B cell (primary cell): ENCODE results near the gene IFI30. TPM values are rescaled to one million over a fixed set of nuclear protein-coding genes. Genes with fewer than 3 reads are reported as not detected.

Experiments
- ATAC-seq: fragments of 200-7000 bp; cut with Tn5 transposase; one replicate; pipeline ENCODE4 v1.10.0; 2021; ENCODE audit warnings: low read depth, mild to moderate bottlenecking, moderate number of reproducible peaks, moderate library complexity
- CTCF ChIA-PET: fragments of 350-600 bp; sonication (Branson Sonifier 250); formaldehyde crosslinking; loops from one replicate; lab custom pipeline; 2021; ENCODE audit warnings: antibody characterized with exemption, inconsistent platforms; lab: Charles Lee
- POLR2A ChIA-PET: fragments of 350-600 bp; sonication (Branson Sonifier 250); formaldehyde crosslinking; loops from one replicate; lab custom pipeline; 2021; ENCODE audit warnings: antibody characterized with exemption; lab: Charles Lee
- DNase-seq: peaks from one replicate; pipeline ENCODE4 v3.0.0; 2013
- H2AFZ ChIP-seq: 2 replicates; pipeline ENCODE4 v1.6.1; 2012; ENCODE audit warnings: mild to moderate bottlenecking, low read depth, low read length; ENCODE audit not compliant: insufficient read depth, poor library complexity, severe bottlenecking
- H3K27ac ChIP-seq, 2 donors: 1 replicate in 1 of 2; 2 replicates in 1 of 2; pipeline ENCODE4 v1.5.1; 2012 to 2013; ENCODE audit warnings: low read length in 2 of 2, mild to moderate bottlenecking in 2 of 2, moderate library complexity in 1 of 2
- H3K27me3 ChIP-seq, 4 experiments: fragments of 200-600 bp in 1 of 4; sonication (generic) in 1 of 4; replicated peaks in 1 of 4; 1 replicate in 2 of 4; 2 replicates in 2 of 4; pipeline versions ENCODE4 v1.6.1 to v1.7.0; 2013 to 2016; ENCODE audit warnings: low read length in 3 of 4, mild to moderate bottlenecking in 2 of 4, mixed read lengths in 1 of 4, moderate library complexity in 1 of 4; ENCODE audit not compliant: insufficient read depth in 4 of 4, control insufficient read depth in 3 of 4; ENCODE audit errors: control extremely low read depth in 1 of 4
- H3K36me3 ChIP-seq, 2 experiments: replicated peaks in 1 of 2; 1 replicate in 1 of 2; 2 replicates in 1 of 2; pipeline versions ENCODE4 v1.6.1 to v1.7.1; 2013; ENCODE audit warnings: low read length in 1 of 2; ENCODE audit not compliant: insufficient read depth in 2 of 2, control insufficient read depth in 1 of 2; ENCODE audit errors: control extremely low read depth in 1 of 2, extremely low read depth in 1 of 2
- H3K4me1 ChIP-seq, 2 donors: fragments of 200-600 bp in 1 of 2; sonication (generic) in 1 of 2; 1 replicate in 1 of 2; 2 replicates in 1 of 2; pipeline versions ENCODE4 v1.5.1 to v1.6.1; 2013 to 2017; ENCODE audit warnings: low read length in 2 of 2; ENCODE audit not compliant: control insufficient read depth in 2 of 2, insufficient read depth in 2 of 2
- H3K4me2 ChIP-seq: replicated peaks from 2 replicates; pipeline ENCODE3; 2012; ENCODE audit warnings: mild to moderate bottlenecking, low read depth, low read length; ENCODE audit not compliant: poor library complexity, severe bottlenecking
- H3K4me3 ChIP-seq, 5 experiments: fragments of 200-600 bp in 1 of 5; sonication (generic) in 1 of 5; 1 replicate in 3 of 5; 2 replicates in 2 of 5; pipeline versions ENCODE4 v1.5.1 to v1.7.0; 2011 to 2016; ENCODE audit warnings: low read length in 4 of 5, mild to moderate bottlenecking in 4 of 5, low read depth in 2 of 5, control low read depth in 1 of 5, moderate library complexity in 1 of 5; ENCODE audit not compliant: insufficient read depth in 1 of 5; ENCODE audit errors: control extremely low read depth in 1 of 5, extremely low read depth in 1 of 5
- H3K79me2 ChIP-seq: fragments of 200-600 bp; sonication (generic); one replicate; pipeline ENCODE4 v1.6.0; 2016; ENCODE audit warnings: low read length; ENCODE audit not compliant: control insufficient read depth, insufficient read depth
- H3K9ac ChIP-seq: fragments of 200-600 bp; sonication (generic); 2 replicates; pipeline ENCODE4 v1.6.1; 2017; ENCODE audit warnings: mild to moderate bottlenecking, low read length, moderate library complexity
- H3K9me3 ChIP-seq, 3 donors: one replicate each; pipeline versions ENCODE4 v1.6.1 to v1.7.1; 2013; ENCODE audit warnings: low read length in 2 of 3; ENCODE audit not compliant: control insufficient read depth in 2 of 3, insufficient read depth in 1 of 3; ENCODE audit errors: control extremely low read depth in 1 of 3
- H4K20me1 ChIP-seq: 2 replicates; pipeline ENCODE4 v1.6.0; 2012; ENCODE audit warnings: mild to moderate bottlenecking, low read length; ENCODE audit not compliant: insufficient read depth, control insufficient read depth, poor library complexity, severe bottlenecking
- H3K27ac Mint-ChIP-seq: one replicate; pipeline ENCODE4 v1.8.0; 2021; ENCODE audit warnings: mixed read lengths
- H3K27me3 Mint-ChIP-seq: one replicate; pipeline ENCODE4 v1.8.0; 2021; ENCODE audit warnings: mixed read lengths
- H3K4me1 Mint-ChIP-seq: one replicate; pipeline ENCODE4 v1.8.0; 2021; ENCODE audit warnings: mixed read lengths
- H3K4me3 Mint-ChIP-seq: one replicate; pipeline ENCODE4 v1.8.0; 2021; ENCODE audit warnings: mixed read lengths
- H3K9me3 Mint-ChIP-seq: one replicate; pipeline ENCODE4 v1.8.0; 2022; ENCODE audit warnings: mixed read lengths; ENCODE audit not compliant: insufficient read depth
- CTCF ChIP-seq: fragments of 200-600 bp; IDR thresholded peaks from one replicate; pipeline ENCODE4 v1.8.0; 2022; ENCODE audit warnings: antibody characterized with exemption, mild to moderate bottlenecking
- EZH2 ChIP-seq: IDR thresholded peaks from 2 replicates; pipeline ENCODE4 v1.6.1; 2012; ENCODE audit warnings: borderline replicate concordance, low read depth, mild to moderate bottlenecking, moderate library complexity, low read length; ENCODE audit not compliant: insufficient read depth, poor library complexity, severe bottlenecking
- WGBS: methylation state at CpG from one replicate; pipeline ENCODE4 v1.1.5; 2013; ENCODE audit warnings: missing lambda C conversion rate; ENCODE audit not compliant: insufficient coverage; 5-methylcytosine and 5-hydroxymethylcytosine counted together
- intact Hi-C: fragments of 100-400 bp; cut with micrococcal nuclease; formaldehyde crosslinking; loops from one replicate; pipeline ENCODE4 v1.10.0; 2022
- polyA plus RNA-seq: library from polyadenylated mRNA; depleted of rRNA; stranded (reverse); fragments of >200 nt; gene quantifications from 2 replicates; pipeline ENCODE4 v1.2.3, GENCODE V29; 2012
- total RNA-seq, 2 donors: library from RNA; stranded (reverse); fragments of 120-200 nt in 1 of 2; gene quantifications; 1 replicate in 1 of 2; 2 replicates in 1 of 2; pipeline versions ENCODE4 v1.2.3 to v1.2.4, GENCODE V29; 2013 to 2022

Gene IFI30
- total and polyA plus RNA-seq, 2 donors (not counting 1 experiment from before 2014, with no cell fraction given): 171 to 222 TPM

GRCh38 chr19:18149596-18149975 is 24.0 kb upstream of the IFI30 start:
- ChIA-PET CTCF (no interaction called here), POLR2A (interaction anchor here (1.1 kb wide), 1 partner anchor 51 kb away, joined by 4 read pairs; no protein-coding TSS in a partner anchor)
- intact Hi-C loops: no loop called here
- Mint-ChIP-seq H3K4me3 (no peak overlapping the region), H3K27ac (no peak overlapping the region), H3K9me3 (no peaks in the 10 kb centered on the region), H3K4me1 (peaks cover 18% of the 10 kb centered on the region), H3K27me3 (no peaks in the 10 kb centered on the region)
- TF ChIP-seq EZH2 (no peak), CTCF (no peak)
- Histone ChIP-seq H3K9ac (no peak overlapping the region), H3K4me1 (peaks cover 14 to 25% of the 10 kb centered on the region in 2 donors), H3K27me3 (no peaks in the 10 kb centered on the region), H3K79me2 (peaks cover 9% of the 10 kb centered on the region), H3K9me3 (no peaks in the 10 kb centered on the region), H3K36me3 (peaks cover 3 to 41% of the 10 kb centered on the region in 2 experiments), H4K20me1 (peaks cover 28% of the 10 kb centered on the region), H2AFZ (no peak overlapping the region), H3K4me2 (no peak overlapping the region), H3K4me3 (no peak overlapping the region), H3K27ac (no peak overlapping the region)
- ATAC-seq (no peak), DNase-seq (no peak)
- 97% methylated on average over 14 of the region's 16 CpGs for WGBS

- H3K36me3 ChIP-seq: peaks cover 0 to 29% of the 10 kb centered on the region in 2 experiments
- H3K27ac ChIP-seq: no peak overlapping the region
- TF ChIP-seq CTCF (no peak), EZH2 (no peak)
- Mint-ChIP-seq H3K9me3 (no peaks in the 10 kb centered on the region), H3K27me3 (no peaks in the 10 kb centered on the region), H3K4me3 (peak overlapping the region; percentile 89), H3K4me1 (peaks cover 20% of the 10 kb centered on the region), H3K27ac (peak overlapping the region; percentile 95)
- peaks cover 14 to 25% of the 10 kb centered on the region in 2 donors for H3K4me1 ChIP-seq
- peak overlapping the region; percentile 99 for H3K4me2 ChIP-seq
- peaks cover 10% of the 10 kb centered on the region for H3K79me2 ChIP-seq
- ChIA-PET POLR2A (interaction anchor here (0.6 to 2.5 kb wide), 7 partner anchors 13 to 1053 kb away, joined by 3 to 17 read pairs (median 6); partner anchors contain the start of genes JAK3, MAST3 and MPV17L2), CTCF (interaction anchor here (1.0 to 2.4 kb wide), 14 partner anchors 10 to 218 kb away, joined by 3 to 16 read pairs (median 6); partner anchors contain the start of genes ARRDC2, CCDC124 and IFI30)
- no peak overlapping the region for H3K9ac ChIP-seq
- 97% methylated on average over 11 of the region's 18 CpGs for WGBS
- H3K9me3 ChIP-seq: no peaks in the 10 kb centered on the region
- H2AFZ ChIP-seq: no peak overlapping the region
- intact Hi-C loops: no loop called here
- ATAC-seq (no peak), DNase-seq (no peak)
- H3K4me3 ChIP-seq: no peak overlapping the region
- H3K27me3 ChIP-seq: no peaks in the 10 kb centered on the region
- H4K20me1 ChIP-seq: peaks cover 22% of the 10 kb centered on the region
Measured at GRCh38 chr19:18150776-18151624, 22.6 kb upstream of the IFI30 start.
